M059J (cell line): ENCODE data around the gene SPRR1A. TPM values are rescaled to one million over a fixed set of nuclear protein-coding genes. Genes with fewer than 3 reads are reported as not detected.

Experiments
- DNase-seq: peaks from one replicate; pipeline ENCODE4 v3.0.0-alpha.2; 2012; ENCODE audit warnings: low read depth
- total RNA-seq: library from RNA; depleted of rRNA; stranded (reverse); fragments of >200 nt; shearing (Covaris generic); gene quantifications from 2 replicates; pipeline ENCODE4 v1.2.3, GENCODE V29; 2014; rRNA removed

The SPRR1A gene
- total RNA-seq, 1 experiment from 2014 or later, result not detected

GRCh38 chr1:153028766-153029165 lies 44.9 kb downstream of the SPRR1A start:
- DNase-seq, result no peak

- DNase-seq, result no peak
Observed at GRCh38 chr1:153030895-153031294, 47.0 kb downstream of the SPRR1A start, which contains the start of gene SPRR1B. SPRR1B (plus strand) TSS chr1:153031203; CDS start chr1:153032346, 1,143 bp downstream.

GRCh38 chr1:153032073-153032472 lies 48.2 kb downstream of the SPRR1A start:
- DNase-seq, result no peak

GRCh38 chr1:153032677-153033308 lies 48.9 kb downstream of the SPRR1A start:
- DNase-seq, result peak; percentile 69

- no peak for DNase-seq
Observed at GRCh38 chr1:153035211-153035610, 51.3 kb downstream of the SPRR1A start.

Other genes with a start within 250 kb of the SPRR1A start
- not detected in 2 replicates for gene KPRP, start 226.1 kb upstream of the SPRR1A start, total RNA-seq
- not detected in 2 replicates for gene LCE1F, start 208.9 kb upstream of the SPRR1A start, total RNA-seq
- not detected in 2 replicates for gene LCE1E, start 197.8 kb upstream of the SPRR1A start, total RNA-seq
- not detected in 2 replicates for gene LCE1D, start 187.4 kb upstream of the SPRR1A start, total RNA-seq
- gene LCE1C, start 177.4 kb upstream of the SPRR1A start, total RNA-seq, result not detected in 2 replicates
- gene LCE1B, start 172.1 kb upstream of the SPRR1A start, total RNA-seq, result not detected in 2 replicates
- not detected in 2 replicates for gene LCE1A, start 156.6 kb upstream of the SPRR1A start, total RNA-seq
- gene LCE6A, start 141.2 kb upstream of the SPRR1A start, total RNA-seq, result not detected in 2 replicates
- gene LCE7A, start 124.1 kb upstream of the SPRR1A start, total RNA-seq, result not detected in 2 replicates
- gene SMCP, start 105.8 kb upstream of the SPRR1A start, total RNA-seq, result not detected in 2 replicates
- not detected in 2 replicates for gene IVL, start 75.5 kb upstream of the SPRR1A start, total RNA-seq
- not detected in 2 replicates for gene SPRR5, start 36.9 kb upstream of the SPRR1A start, total RNA-seq
- gene SPRR4, start 13.4 kb upstream of the SPRR1A start, total RNA-seq, result not detected in 2 replicates
- gene SPRR3, start 17.7 kb downstream of the SPRR1A start, total RNA-seq, result not detected in 2 replicates
- not detected in 2 replicates for gene SPRR1B, start 47.1 kb downstream of the SPRR1A start, total RNA-seq
- gene SPRR2D, start 57.0 kb downstream of the SPRR1A start, total RNA-seq, result not detected in 2 replicates
- gene SPRR2A, start 73.4 kb downstream of the SPRR1A start, total RNA-seq, result not detected in 2 replicates
- gene SPRR2B, start 87.5 kb downstream of the SPRR1A start, total RNA-seq, result not detected in 2 replicates
- gene SPRR2E, start 110.4 kb downstream of the SPRR1A start, total RNA-seq, result not detected in 2 replicates
- not detected in 2 replicates for gene SPRR2F, start 129.4 kb downstream of the SPRR1A start, total RNA-seq
- not detected in 2 replicates for gene SPRR2G, start 166.8 kb downstream of the SPRR1A start, total RNA-seq
- not detected in 2 replicates for gene LELP1, start 219.3 kb downstream of the SPRR1A start, total RNA-seq
- not detected in 2 replicates for gene PRR9, start 233.5 kb downstream of the SPRR1A start, total RNA-seq